GM19193 (cell line): Measurements from ENCODE around the gene TRIP10.

Experiments used
- POLR2A ChIP-seq: IDR thresholded peaks from 4 replicates; pipeline ENCODE4 v1.6.1; 2011; ENCODE audit not compliant: insufficient read depth, insufficient read length; ENCODE audit errors: extremely low read depth

Gene TRIP10

DNA sequence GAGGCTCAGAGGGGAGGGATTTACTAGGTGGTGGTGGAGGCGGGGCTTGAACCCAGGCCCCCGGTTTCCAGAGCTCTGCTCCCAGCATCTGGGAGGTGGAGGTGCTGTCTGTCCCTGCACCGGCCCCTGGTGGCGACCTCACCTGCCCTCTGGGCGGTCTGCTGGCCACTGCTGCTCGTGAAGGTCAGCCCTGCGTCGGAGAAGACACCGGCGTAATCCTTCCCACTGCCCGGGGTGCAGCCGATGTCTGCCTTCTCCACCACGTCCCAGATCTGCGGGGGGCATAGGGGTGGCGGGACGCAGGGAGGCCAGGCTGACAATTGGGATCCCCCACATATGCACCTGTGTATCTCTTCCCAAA, 31.8 kb upstream of the TRIP10 start:
- TF ChIP-seq POLR2A, result no peak

GRCh38 chr19:6708346-6708745, 31.1 kb upstream of the TRIP10 start:
- no peak for TF ChIP-seq POLR2A

DNA sequence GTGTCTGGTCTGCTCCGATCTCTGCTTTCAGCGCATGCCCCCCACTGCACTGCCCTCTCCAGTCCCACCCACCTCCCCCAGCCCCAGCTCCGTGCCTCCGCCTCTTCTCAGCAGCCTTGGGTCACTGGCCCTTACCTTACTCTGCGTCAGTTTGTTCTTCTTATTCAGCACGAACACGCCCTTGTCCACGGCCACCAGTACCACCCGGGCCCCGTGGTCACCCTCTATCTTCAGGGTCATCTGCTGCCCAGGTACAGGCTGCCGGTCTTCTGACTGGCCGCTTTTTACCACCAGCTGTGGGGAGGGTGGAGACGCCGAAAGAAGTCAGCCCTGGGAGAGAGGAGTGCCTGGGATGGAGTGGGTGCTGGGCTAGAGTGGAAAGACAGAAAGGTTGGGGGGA, 29.9 kb upstream of the TRIP10 start:
- TF ChIP-seq POLR2A, result no peak

DNA sequence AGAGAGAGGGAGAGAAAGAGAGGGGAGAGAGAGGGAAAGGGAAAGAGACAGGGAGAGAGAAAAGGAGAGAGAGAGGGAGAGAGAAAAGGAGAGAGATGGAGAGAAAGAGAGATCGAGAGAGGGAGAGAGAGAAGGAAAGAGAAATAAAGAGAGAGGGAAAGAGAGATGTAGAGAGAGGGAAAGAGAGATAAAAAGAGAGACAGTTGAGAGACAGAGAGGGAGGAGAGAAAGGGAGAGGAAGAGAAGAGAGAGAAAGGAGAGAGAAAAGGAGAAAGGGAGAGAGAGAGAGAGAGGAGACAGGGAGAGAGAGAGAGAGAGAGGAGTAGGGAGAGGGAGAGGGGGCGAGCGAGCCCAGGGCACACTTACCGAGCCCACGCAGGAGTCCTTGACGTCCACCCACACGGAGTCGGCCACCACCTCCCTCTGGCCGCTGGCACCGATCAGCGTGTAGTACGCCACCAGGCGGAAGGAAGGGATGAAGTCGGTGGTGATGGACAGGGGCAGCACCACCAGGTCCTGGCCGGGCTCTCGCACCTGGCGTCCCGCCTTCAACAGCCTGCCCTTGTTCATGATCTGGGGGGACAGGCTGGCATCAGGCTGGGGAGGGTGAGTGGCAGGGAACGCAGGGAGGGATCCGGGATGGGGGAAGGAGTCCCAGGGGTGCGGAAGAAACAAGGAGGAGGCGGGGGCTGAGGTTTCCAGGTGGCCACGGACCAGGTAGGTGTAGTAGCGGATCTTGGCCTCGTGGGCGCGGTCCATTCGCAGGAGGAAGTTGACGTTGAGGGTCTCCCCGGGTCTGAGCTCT, 29.0 kb upstream of the TRIP10 start:
- TF ChIP-seq POLR2A, result no peak

- no peak for TF ChIP-seq POLR2A
These were observed 28.5 kb upstream of the TRIP10 start for GRCh38 chr19:6711078-6711361.

DNA sequence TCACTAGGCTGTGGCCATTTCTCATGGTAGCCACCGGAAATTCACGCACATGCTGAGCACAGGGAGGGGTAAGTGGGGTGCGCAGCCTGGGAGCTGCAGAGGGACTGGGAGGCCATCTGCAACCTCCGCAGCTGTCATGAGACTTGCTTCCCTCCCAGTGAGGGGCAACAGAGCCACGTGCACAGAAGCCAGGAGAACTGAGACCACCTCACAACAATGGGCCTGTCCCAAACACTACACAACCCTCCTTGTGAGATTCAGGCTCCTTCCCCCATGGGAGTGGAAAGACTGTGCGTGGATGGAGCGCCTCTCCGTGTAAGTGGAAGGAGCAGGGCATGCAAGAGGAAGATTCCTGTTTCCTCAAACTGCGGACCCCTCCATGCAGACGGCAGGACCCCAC, 27.9 kb upstream of the TRIP10 start:
- TF ChIP-seq POLR2A, result no peak

- no peak for TF ChIP-seq POLR2A
These were observed 27.2 kb upstream of the TRIP10 start for GRCh38 chr19:6712231-6712630.

DNA sequence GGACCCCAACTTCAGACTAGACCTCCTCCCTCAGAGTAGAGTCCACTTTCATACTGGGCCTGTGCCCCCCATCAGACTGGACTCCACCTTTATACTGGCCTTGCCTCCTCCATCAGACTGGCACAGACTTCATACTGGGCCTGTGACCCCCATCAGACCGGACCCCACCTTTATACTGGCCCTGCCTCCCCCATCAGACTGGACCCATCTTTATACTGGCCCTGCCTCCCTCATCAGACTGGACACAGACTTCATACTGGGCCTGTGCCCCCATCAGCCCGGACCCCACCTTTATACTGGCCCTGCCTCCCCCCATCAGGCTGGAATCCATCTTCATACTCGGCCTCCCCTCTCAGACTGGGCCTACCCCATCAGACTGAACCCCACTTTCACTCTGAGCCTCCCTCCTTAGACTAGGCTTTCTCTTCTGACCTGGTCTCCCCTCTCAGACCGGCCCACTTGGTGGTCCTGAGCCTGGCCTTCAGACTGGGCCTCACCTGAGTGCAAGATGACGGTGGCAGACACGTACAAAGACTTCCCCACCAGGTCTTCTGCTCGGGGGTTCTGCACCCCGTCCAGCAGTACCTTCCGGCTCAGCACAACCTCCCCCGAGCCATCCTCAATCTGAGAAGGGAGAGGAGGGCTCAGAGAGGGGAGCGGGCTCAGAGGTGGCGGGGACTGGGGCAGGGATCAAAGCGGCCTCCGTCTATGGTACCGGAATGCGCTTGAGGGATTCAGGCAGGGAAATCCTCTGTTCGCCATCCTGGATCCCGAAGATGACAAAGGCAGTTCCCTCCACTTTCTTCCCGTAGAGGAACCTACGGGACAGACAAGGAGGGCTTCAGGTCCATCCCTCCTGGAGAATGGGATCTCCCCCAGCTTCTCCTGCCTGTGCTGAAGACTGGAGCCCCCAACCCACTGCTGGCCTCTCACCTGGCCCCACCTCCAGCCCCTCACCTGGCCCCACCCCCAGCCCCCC, 26.5 kb upstream of the TRIP10 start:
- no peak for TF ChIP-seq POLR2A

GRCh38 chr19:6713773-6714692, 25.4 kb upstream of the TRIP10 start:
- TF ChIP-seq POLR2A, result no peak

DNA sequence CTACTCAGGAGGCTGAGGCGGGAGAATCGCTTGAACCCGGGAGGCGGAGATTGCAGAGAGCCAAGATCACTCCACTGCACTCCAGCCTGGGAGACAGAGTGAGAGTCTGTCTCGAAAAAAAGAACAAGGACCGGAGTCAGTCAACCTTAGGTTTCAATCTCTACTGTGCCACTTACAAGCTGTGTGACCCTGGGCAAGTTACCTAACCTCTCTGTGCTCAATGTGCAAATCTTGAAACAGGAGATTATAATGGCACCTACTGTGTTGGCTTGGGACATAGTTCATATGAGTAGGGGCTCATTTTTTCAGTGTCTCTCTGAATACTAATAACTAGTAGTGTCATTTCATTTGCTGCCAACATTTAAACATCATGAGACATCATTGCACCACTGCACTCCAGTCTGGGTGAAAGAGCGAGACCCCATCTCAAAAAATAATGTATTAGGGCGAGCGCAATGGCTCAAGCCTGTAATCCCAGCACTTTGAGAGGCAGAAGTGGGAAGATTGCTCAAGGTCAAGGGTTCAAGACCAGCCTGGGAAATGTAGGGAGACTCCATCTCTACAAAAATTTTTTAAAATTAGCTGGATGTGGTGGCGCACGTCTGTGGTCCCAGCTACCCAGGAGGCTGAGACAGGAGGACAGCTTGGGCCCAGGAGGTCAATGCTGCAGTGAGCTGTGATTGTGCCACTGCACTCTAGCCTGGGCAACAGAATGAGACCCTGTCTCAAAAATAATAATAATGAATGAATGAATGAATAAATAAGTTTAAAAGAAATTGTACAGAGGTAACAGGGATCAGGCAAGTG, 24.5 kb upstream of the TRIP10 start:
- TF ChIP-seq POLR2A, result no peak

DNA sequence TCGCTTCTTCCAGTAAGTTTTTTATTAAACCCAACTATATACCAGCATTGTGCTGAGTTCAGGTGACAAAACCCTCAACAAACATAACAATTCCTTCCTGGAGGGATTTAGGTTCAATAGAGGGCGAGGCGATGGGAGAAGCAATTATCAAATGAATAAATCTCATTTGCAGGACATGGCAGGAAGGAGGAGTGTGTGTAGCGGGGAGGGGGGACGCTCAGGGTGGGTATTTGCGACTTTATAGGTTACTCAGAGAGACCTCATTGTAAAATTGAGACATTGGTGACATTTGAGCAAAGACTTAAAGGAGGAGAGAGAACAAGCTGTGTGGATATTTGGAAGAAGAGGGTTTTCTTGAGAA, 22.9 kb upstream of the TRIP10 start:
- TF ChIP-seq POLR2A, result no peak

- no peak for TF ChIP-seq POLR2A
These were observed 22.4 kb upstream of the TRIP10 start for GRCh38 chr19:6717036-6717435.

- TF ChIP-seq POLR2A, result no peak
These were observed 22.0 kb upstream of the TRIP10 start for GRCh38 chr19:6717441-6717971.
